Measurements from ENCODE around the gene NEURL1B.
"Not testable (repeated sequence)": the region's sequence is repeated elsewhere in the genome, so short reads cannot be mapped to it uniquely, and the experiment has no call there.

Gene NEURL1B

DNA sequence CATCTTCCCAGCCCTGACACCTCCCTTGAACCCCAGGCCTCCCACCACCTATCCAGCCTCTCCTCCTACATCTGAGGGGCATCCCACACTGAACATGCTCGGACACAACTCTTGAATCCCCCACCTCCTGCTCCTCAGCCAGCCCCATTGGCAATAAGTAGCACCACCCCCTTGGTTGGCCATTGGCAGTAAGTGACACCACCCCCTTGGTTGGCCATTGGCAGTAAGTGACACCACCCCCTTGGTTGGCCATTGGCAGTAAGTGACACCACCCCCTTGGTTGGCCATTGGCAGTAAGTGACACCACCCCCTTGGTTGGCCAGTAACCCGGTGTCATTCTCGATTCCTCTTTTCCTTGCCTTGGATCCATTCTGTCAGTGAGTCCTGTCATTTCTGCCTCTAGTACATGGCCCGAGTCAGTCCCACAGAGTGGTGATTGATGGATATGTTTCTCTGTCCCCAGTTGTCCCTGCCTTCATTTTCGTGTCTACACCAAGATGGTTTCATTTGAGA is 37.4 kb downstream of the NEURL1B start:
- DNase-seq (ENCODE audit: low read depth, low spot score): not testable (repeated sequence)

DNA sequence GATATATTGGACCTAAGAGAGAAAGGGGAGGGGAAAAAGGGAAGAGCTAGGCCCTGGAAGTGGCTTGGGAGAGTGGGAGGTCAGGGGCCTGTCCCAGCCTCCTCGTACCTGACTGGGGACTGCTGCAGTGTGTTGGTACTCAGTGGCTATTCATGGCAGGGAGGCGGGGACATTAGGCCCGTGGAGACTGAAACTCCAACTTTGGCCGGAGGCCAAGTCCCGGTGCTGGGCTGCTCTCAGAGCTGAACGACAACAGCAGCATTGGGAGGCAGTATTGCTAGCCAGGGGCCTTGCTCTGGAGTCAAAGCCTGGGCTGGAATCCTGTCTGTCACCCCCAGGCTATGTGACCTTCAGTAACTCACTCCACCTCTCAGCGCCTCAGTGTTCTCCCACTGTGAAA is 37.8 kb downstream of the NEURL1B start:
- peak; percentile 71 for DNase-seq (ENCODE audit: low read depth, low spot score)

- no peak for DNase-seq (ENCODE audit: low read depth, low spot score)
Observed at GRCh38 chr5:172679628-172680212, 38.7 kb downstream of the NEURL1B start.

- DNase-seq (ENCODE audit: low read depth, low spot score): no peak
Observed at GRCh38 chr5:172680921-172681320, 39.9 kb downstream of the NEURL1B start.

- no peak for DNase-seq (ENCODE audit: low read depth, low spot score)
Observed at GRCh38 chr5:172681421-172681820, 40.4 kb downstream of the NEURL1B start.

DNA sequence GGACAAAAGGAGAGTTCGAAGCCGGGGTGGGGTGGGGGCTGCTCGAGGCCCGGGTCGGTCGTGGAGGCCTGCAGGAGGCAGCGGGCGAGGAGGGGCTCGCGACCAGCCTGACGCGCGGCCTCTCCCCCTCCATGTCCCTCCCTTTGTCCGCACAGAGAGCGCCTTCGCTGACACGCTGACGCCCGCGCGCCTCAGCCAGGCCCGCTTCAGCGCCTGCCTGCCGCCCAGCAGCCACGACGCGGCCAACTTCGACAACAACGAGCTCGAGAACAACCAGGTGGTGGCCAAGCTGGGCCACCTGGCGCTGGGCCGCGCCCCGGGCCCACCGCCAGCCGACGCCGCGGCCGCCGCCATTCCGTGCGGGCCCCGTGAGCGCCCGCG is 42.2 kb downstream of the NEURL1B start:
- DNase-seq (ENCODE audit: low read depth, low spot score): peak; percentile 49

DNA sequence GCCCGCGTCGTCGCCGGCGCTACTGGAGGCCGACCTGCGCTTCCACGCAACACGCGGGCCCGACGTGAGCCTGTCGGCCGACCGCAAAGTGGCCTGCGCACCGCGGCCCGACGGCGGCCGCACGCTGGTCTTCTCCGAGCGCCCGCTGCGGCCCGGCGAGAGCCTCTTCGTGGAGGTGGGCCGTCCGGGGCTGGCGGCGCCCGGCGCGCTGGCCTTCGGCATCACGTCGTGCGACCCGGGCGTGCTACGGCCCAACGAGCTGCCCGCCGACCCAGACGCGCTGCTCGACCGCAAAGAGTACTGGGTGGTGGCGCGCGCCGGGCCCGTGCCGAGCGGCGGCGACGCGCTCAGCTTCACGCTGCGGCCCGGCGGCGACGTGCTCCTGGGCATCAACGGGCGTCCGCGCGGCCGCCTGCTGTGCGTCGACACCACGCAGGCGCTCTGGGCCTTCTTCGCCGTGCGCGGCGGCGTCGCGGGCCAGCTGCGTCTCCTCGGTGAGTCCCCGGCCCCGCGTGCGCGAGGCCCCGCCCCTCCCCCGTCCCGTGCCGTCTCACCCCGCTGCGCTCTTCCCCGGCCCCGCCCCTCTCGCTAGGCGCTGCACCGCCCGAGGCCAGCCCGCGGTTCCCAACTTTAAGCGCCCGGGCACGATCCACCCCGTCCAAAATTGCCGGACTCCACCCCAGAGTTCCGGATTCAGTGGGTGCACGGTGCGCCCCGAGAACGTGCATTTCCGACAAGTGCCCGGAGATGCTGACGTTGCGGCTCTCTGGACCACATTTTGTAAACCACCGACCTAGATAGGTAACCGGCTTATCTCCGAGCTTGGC is 42.8 kb downstream of the NEURL1B start:
- peak; percentile 40 for DNase-seq (ENCODE audit: low read depth, low spot score)

DNA sequence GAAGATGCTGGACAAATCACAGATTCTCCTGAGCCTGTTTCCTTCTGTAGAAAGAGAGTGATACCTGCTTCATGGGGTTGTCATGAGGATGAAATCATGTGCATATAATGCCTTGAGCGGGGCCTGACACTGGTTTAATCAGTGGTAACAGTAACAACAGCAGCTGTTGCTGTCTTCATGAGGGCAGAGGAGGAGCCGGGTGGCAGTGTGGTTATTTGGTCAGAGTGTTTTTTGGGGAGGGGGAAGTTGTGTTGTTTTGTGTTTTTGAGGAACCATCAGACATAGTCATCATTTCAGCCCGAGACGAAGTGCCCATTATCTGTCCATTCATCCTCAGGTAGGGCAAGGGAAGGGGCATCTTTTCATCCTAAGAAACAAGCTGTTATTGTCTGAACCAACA is 44.0 kb downstream of the NEURL1B start:
- DNase-seq (ENCODE audit: low read depth, low spot score): no peak

DNA sequence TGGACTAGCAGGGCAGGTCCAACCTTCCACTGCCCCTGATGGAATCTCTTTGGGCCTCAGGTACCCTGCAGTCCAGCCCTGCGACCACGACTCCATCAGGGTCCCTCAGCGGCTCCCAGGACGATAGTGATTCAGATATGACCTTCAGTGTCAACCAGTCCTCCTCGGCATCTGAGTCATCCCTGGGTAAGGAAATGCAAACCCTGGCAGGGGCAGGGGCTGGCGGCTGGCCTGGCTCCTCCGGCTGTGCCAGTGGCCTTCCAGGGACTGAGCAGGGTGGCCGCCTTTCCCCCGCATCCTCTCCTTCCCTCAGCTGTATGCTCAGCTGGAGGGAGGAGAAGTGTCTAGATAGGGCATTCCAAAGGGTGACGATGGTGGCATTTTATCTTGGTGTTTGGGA is 45.0 kb downstream of the NEURL1B start:
- DNase-seq (ENCODE audit: low read depth, low spot score): no peak

- no peak for DNase-seq (ENCODE audit: low read depth, low spot score)
Observed at GRCh38 chr5:172686539-172687390, 45.7 kb downstream of the NEURL1B start.

GRCh38 chr5:172687940-172688339 is 46.9 kb downstream of the NEURL1B start:
- no peak for DNase-seq (ENCODE audit: low read depth, low spot score)

DNA sequence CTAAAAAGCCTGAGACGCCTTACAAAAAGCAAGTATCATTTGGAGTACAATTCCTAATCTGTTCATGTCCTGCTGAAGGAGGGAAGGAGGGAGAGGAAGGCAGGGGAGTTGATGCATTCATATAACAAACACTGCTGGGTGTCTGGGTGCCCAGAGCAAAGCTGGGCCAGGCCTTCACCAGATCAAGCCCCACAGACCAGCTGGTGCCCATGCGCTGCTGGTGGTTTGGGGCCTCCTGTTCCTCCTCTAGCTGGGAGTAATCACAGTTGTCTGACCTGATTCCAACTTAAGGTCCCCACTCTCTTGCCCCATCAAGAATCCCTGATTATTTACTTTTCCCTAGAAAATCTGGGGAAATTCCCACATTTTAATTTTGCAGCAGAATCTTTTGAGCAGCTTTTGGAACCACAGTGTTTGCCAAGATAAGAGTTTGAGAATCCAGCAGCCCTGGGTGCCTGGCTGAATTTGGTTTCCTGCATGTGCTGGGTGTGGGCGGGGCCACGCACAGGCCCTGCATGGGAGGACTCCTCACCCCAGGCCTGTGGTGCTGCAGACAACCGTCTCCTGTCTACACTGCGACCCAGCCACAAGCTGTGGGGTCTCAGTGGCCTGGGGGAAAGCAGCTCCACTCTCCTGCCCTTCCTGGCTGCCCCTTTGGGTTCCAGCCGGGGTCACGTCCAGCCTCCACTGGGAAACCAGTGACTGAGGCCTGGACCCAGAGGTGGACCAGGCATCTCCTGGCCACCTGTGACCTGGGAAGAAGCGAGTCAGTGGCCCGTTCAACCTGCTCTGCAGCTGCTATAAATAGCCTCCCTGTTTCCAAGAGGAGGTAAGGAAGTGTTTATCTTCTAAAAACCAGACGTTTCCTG is 47.5 kb downstream of the NEURL1B start:
- peak; percentile 63 for DNase-seq (ENCODE audit: low read depth, low spot score)

DNA sequence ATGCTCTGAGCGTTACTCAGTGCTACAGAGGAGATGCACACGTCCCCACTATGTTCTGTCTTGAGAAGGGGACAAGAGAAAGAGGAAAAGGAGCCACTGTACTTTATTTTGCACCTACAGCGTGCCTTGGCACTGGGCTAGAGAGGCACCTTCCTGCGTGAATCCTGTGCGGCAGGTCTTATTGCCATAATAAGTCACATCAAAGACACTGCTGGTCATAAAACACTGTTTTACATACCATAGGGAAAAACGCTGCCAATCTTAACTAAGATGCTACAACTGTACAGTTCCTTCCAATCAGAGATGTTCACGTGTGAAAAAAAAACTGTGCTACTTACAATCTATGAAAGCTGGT is 48.1 kb downstream of the NEURL1B start:
- DNase-seq (ENCODE audit: low read depth, low spot score): no peak

GRCh38 chr5:172689801-172690200 is 48.7 kb downstream of the NEURL1B start:
- DNase-seq (ENCODE audit: low read depth, low spot score): no peak

DNA sequence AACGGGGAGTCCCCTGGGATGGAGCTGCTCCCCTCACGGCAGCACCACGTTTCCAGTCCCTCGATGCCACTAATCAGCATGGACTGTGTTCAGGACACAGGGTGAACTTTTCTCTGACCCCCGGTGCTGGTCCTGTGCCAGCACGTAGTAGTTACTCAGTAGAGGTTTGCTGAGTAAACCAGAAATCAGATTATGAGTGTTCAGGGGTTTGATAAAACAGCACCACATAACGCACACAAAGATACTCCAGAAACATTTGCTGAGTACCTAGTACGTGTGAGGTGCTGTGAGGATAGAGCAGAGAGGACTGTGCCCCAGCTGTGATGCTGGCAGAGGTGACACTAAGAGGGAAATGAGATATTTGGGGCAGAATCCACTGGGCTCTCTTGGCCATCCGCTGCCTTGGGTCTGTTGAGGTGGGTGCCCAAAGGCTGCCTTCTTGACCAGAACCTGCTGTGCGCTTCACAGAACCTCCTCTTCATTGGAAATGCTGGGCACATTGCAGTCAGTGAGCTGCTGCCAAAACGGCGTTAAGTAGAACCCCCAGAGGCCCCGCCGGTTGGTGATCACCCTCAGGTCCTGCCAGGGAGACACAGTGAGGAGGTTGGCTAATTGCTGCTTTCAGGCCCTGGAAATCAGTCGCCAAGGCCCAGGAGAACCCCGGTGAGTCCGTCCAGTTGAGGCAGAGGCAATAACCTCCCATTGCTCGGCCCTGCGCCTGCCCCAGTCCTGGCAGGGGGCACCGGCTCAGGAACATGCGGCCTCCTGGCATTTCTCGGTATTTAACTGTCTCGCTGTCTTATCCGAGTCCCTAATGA is 49.4 kb downstream of the NEURL1B start:
- DNase-seq (ENCODE audit: low read depth, low spot score): no peak

DNA sequence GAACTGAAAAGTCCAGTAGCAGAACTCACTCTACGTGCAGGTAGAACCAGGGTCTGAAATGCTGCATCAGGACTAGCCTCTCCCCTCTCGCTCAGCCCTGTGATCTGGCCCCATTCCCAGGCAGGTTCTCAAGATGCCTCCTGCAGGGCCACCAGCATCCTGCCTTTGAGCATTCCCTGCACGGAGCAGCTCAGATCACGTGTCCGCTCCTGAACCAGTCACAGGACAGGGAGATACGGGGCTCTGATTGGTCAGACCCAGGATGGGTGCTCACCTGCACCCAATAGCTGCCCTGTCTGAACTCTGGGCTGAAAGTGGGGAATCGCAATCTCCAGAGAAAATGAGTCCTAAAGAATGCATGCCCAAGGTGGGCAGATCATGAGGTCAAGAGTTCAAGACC is 50.8 kb downstream of the NEURL1B start:
- DNase-seq (ENCODE audit: low read depth, low spot score): no peak

GRCh38 chr5:172692451-172692850 is 51.4 kb downstream of the NEURL1B start:
- no peak for DNase-seq (ENCODE audit: low read depth, low spot score)

DNA sequence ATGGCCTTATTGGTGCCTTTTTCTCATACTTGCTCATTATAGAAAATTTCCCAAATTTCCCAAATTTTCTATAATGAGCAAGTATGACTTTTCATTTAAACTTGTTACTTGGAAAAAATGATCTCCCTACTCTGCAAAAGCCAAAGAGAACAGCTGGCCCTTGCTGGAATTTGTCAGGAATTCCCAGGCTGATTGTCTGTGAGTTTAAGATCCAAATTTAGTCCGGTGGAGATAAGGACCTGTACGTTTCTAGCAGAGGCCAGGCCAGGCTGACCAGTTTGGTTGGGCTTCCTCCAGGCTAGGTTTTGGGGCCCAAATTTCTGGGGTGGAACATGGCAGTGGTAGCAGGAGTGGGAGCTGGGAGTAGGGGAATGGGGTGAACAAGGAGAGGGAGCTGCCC is 51.9 kb downstream of the NEURL1B start:
- no peak for DNase-seq (ENCODE audit: low read depth, low spot score)

DNA sequence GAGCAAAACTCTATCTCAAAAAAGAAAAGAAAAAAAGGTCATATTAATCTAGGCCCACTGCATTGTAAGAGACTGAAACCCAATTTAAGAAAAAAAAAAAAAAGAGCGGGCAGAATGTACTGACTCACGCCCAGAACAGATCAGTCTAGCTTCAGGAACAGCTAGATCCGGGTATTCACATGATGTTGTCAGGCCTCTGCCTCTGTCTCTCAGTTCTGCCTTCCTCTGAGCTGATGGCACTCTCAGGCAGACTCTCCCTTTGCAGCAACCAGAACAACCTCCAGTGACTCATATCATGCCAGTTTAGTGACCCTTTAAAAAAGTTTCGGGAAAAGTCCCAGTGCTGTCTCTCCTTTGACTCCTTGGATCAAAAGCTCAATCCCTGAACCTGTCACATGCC is 53.0 kb downstream of the NEURL1B start:
- no peak for DNase-seq (ENCODE audit: low read depth, low spot score)

GRCh38 chr5:172694541-172694940 is 53.5 kb downstream of the NEURL1B start:
- no peak for DNase-seq (ENCODE audit: low read depth, low spot score)
